Adrenal gland (tissue), 5 donors: ENCODE data around the gene NOX4.

ENCODE experiments used
- CTCF ChIP-seq, 6 experiments: fragments of 450-650 bp in 4 of 6; fragments of 200-600 bp in 2 of 6; sonication (generic) in 1 of 6; IDR thresholded peaks; 1 replicate in 5 of 6; 2 replicates in 1 of 6; pipeline versions ENCODE4 v1.5.1 to v1.8.0; 2016 to 2021; ENCODE audit warnings: antibody characterized with exemption in 6 of 6, mild to moderate bottlenecking in 2 of 6, moderate library complexity in 1 of 6
- POLR2A ChIP-seq, 2 donors: fragments of 450-650 bp; IDR thresholded peaks; one replicate each; pipeline ENCODE4 v1.6.1; 2017; ENCODE audit warnings: antibody characterized with exemption in 2 of 2, mild to moderate bottlenecking in 2 of 2, moderate library complexity in 1 of 2
- donor health status: DM: no; HTN: no; CAD: no.

DNA sequence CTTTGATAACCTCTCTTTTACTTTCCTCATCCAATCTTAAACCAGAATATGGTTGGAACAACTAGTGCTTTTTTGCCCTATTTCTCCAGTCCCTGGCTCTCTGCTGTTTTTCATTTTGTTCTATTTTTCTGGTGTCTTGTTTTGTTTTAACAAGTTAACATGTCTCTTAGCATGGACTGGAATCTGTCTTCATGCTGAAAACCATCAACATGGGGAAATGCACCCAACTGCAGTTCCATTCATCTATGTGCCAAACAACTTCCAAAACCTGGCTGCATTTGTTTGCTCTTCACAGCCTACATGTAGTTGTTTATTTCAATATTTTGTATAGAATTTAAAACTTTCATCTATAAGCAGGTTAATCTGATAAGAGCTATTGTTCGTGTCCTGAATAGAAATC is 46.8 kb upstream of the NOX4 start:
- TF ChIP-seq CTCF (IDR thresholded peaks at IDR 0.05) = no peak
- no peak for TF ChIP-seq POLR2A (IDR thresholded peaks at IDR 0.05)
